ENCODE measurements around the gene SKIC8. TPM values are rescaled to one million over a fixed set of nuclear protein-coding genes. Genes with fewer than 3 reads are reported as not detected.

SKIC8 gene
- total and polyA plus RNA-seq, 2 of the 13 experiments (the other 11 are each of a cell fraction or from before 2014, with no cell fraction given): 69.5 to 70.6 TPM

GRCh38 chr15:78299101-78299930, at the start of gene SKIC8 (continued):
- peak; percentile 86 for TF ChIP-seq TGIF2 (CRISPR knock-in tag; IDR thresholded peaks at IDR 0.05)
- TF ChIP-seq ZNF83 (CRISPR knock-in tag; IDR thresholded peaks at IDR 0.05; ENCODE audit: borderline replicate concordance): no peak
- TF ChIP-seq ATF7 (IDR thresholded peaks at IDR 0.05): no peak
- TF ChIP-seq ATF7 (CRISPR knock-in tag; IDR thresholded peaks at IDR 0.05): peak; percentile 60; the same call in 1 of the 2 replicates
- peak; percentile 94 for TF ChIP-seq GABPB1 (CRISPR knock-in tag; IDR thresholded peaks at IDR 0.05)
- no peak for TF ChIP-seq MED8 (CRISPR knock-in tag; IDR thresholded peaks at IDR 0.05; ENCODE audit: insufficient replicate concordance)
- TF ChIP-seq MTA1 (CRISPR knock-in tag; IDR thresholded peaks at IDR 0.05; ENCODE audit: borderline replicate concordance): peak; percentile 67; the same call in 1 of the 2 replicates
- 0 out of 2 replicates have a peak, but pooled peaks have one; percentile 16 for TF ChIP-seq ZNF607 (CRISPR knock-in tag; IDR thresholded peaks at IDR 0.05; ENCODE audit: borderline replicate concordance)
- TF ChIP-seq FIP1L1 (IDR thresholded peaks at IDR 0.05; ENCODE audit: borderline replicate concordance, insufficient read depth, low read depth, low read length): no peak
- TF ChIP-seq KLF6 (CRISPR knock-in tag; IDR thresholded peaks at IDR 0.05): 0 out of 2 replicates have a peak, but pooled peaks have one; percentile 27
- TF ChIP-seq HNF4G (IDR thresholded peaks at IDR 0.05; ENCODE audit: borderline replicate concordance, low read depth, low read length): no peak
- TF ChIP-seq HNF4G (CRISPR knock-in tag; IDR thresholded peaks at IDR 0.05; ENCODE audit: borderline replicate concordance, low read depth): no peak
- peak; percentile 48; the same call in 1 of the 2 replicates for TF ChIP-seq SMAD3 (CRISPR knock-in tag; IDR thresholded peaks at IDR 0.05)
- TF ChIP-seq ZNF562 (CRISPR knock-in tag; IDR thresholded peaks at IDR 0.05; ENCODE audit: borderline replicate concordance): no peak
- no peak for TF ChIP-seq ZNF724P (CRISPR knock-in tag; IDR thresholded peaks at IDR 0.05; ENCODE audit: borderline replicate concordance)
- TF ChIP-seq DNMT1 (CRISPR knock-in tag; IDR thresholded peaks at IDR 0.05): no peak
- TF ChIP-seq ZNF567 (CRISPR knock-in tag; IDR thresholded peaks at IDR 0.05; ENCODE audit: borderline replicate concordance): no peak
- TF ChIP-seq SMARCC2 (IDR thresholded peaks at IDR 0.05): no peak
- peak; percentile 75 for TF ChIP-seq ZNF407 (CRISPR knock-in tag; IDR thresholded peaks at IDR 0.05; ENCODE audit: not compliant biosample characterization)
- TF ChIP-seq PLSCR1 (CRISPR knock-in tag; IDR thresholded peaks at IDR 0.05; ENCODE audit: borderline replicate concordance): no peak
- no peak for TF ChIP-seq PAF1 (CRISPR knock-in tag; IDR thresholded peaks at IDR 0.05)
